HG03432 (cell line): ENCODE results near the gene CCDC69.

ENCODE experiments used
- ATAC-seq: cut with Tn5 transposase; IDR thresholded peaks from one replicate; pipeline ENCODE4 v1.9.1; 2021; ENCODE audit warnings: mild to moderate bottlenecking, moderate library complexity; ENCODE audit not compliant: unreplicated experiment

The CCDC69 gene

GRCh38 chr5:151147033-151147432, 76.9 kb downstream of the CCDC69 start:
- no peak for ATAC-seq

- no peak for ATAC-seq
Measured at GRCh38 chr5:151146061-151146460, 77.8 kb downstream of the CCDC69 start.

DNA sequence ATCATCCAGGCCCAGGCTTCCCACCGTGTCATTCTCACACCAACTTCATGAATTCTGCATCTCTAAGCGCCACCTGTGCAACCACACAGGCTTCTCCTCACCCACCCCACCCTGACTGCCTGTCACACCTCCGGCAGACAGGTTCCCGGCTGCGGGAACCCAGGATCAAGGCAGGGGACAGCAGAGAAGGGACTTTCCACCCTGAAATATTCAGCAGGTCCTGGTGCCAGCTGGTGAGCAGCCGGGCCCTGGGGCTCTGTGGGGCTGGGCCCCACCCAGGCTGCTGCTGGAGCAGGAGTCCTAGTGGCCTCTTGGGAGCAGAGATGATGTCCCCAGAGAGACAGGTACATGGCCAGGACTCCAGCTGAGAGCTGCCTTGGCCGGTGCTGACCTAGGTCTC, 79.0 kb downstream of the CCDC69 start:
- ATAC-seq: peak; percentile 26

DNA sequence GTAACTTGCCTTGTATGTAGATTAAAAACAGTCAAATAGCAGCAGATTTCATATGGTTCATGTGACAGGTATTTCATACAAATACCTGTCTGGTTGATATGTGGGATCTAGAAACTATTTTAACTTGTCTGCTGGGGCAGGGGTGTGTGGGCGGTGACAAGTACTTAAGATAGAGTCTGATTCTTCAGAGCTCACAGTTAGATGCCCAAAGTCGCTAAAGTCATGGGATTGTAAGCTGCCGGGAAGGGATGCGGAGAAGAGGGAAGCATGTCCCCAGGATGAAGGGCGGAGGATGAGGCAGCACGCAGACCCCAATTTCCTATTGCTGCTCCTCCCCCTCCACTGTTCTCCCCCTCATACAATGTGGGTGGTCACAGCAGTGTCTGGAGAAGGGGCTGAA, 79.6 kb downstream of the CCDC69 start:
- ATAC-seq: no peak

- ATAC-seq: no peak
Measured at GRCh38 chr5:151143645-151144044, 80.2 kb downstream of the CCDC69 start.

DNA sequence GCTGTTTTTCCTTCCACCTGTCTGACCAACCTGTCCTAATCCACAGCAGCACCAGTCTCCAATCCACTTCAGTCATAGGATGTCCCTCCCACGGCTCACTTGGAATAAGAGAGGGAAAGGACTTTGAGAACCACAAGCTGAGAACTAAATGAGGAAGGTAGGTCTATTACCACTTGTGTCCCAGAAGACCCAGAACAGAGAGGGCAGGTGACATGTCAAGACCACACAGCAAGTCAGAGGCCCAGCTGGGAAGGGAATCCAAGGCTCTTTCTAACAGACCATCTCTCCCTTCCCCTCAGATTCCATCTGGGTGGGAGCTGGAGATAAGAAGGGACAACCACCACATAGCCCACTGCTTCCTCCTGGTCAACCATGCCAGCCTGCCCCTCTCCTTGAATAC, 81.0 kb downstream of the CCDC69 start:
- no peak for ATAC-seq

GRCh38 chr5:151141535-151141934, 82.4 kb downstream of the CCDC69 start:
- peak; percentile 95 for ATAC-seq

GRCh38 chr5:151140686-151141459, 83.0 kb downstream of the CCDC69 start:
- no peak for ATAC-seq

GRCh38 chr5:151139646-151140045, 84.2 kb downstream of the CCDC69 start:
- ATAC-seq: no peak

DNA sequence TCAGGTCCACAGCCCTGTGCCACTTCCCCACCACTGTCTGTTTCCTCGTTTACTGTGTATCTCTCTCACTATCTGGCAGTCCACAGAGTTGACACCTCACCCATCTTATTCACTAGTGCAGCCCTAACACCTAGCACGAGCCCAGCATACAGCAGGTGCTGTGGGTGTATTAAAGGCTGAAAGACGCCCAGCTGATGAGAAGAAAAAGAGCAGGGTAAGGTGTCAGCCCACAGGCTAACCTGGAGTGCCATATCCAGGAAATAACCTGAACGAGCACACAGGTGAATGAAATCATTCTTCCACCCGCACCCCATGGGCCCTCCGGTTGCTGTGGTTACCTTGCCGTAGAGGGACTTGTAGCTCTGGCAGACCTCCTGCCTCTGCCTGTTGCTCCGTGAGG, 84.9 kb downstream of the CCDC69 start:
- no peak for ATAC-seq

GRCh38 chr5:151138114-151138513, 85.8 kb downstream of the CCDC69 start:
- no peak for ATAC-seq

GRCh38 chr5:151137067-151137825, 86.6 kb downstream of the CCDC69 start:
- no peak for ATAC-seq

DNA sequence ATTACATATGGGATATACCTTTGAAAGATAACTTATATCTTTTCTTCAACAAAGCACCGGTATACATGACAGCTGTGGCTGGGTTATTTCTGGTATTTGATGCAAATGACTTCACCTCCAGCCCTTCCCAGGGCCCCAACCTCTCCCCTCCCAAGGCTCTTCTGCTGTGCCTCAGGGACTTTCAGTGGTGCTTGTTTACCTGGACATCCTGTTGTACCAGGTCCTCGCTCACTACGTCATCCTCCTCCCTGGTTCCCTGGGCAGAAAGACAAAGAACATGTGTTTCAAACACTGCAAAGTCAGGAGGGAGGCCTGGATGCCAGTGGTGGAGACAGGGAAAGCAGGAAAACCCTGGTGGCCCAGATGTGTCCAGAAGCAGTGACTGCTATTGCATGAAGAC, 89.7 kb downstream of the CCDC69 start:
- peak; percentile 73 for ATAC-seq

GRCh38 chr5:151132963-151133362, 90.9 kb downstream of the CCDC69 start:
- ATAC-seq: no peak
